Panc1 (cell line): ENCODE data around the gene PSMD4.

Experiments
- CTCF ChIP-seq: fragments of 450-650 bp; IDR thresholded peaks from 2 replicates; pipeline ENCODE4 v1.5.1; 2017; ENCODE audit warnings: mild to moderate bottlenecking
- REST ChIP-seq, 2 experiments: IDR thresholded peaks; 2 replicates each; pipeline ENCODE4 v1.6.1; 2011 to 2012; ENCODE audit warnings: low read depth in 2 of 2, control low read depth in 1 of 2, low read length in 1 of 2, mild to moderate bottlenecking in 1 of 2, moderate library complexity in 1 of 2; ENCODE audit not compliant: insufficient read depth in 1 of 2
- SIN3A ChIP-seq: IDR thresholded peaks from 2 replicates; pipeline ENCODE4 v1.6.1; 2012; ENCODE audit warnings: low read depth, mild to moderate bottlenecking, low read length, moderate library complexity, borderline replicate concordance; ENCODE audit not compliant: insufficient read depth

GRCh38 chr1:151237678-151238466 lies 16.7 kb upstream of the PSMD4 start:
- TF ChIP-seq CTCF (no peak), REST (IDR thresholded peaks at IDR 0.05; ENCODE audit: insufficient read depth in 1 of 2, low read depth in 2 of 2, low read length in 1 of 2) (no peak), SIN3A (no peak)
